ENCODE results near the gene COL12A1. TPM values are rescaled to one million over a fixed set of nuclear protein-coding genes. Genes with fewer than 3 reads are reported as not detected.

The COL12A1 gene
- total and polyA plus RNA-seq, 9 of the 15 experiments (the other 6 are each of a cell fraction or from before 2014, with no cell fraction given), result 0.11 TPM; not detected in 8

GRCh38 chr6:75213112-75213511 is 7.3 kb upstream of the COL12A1 start (continued):
- TF ChIP-seq MEF2A (IDR thresholded peaks at IDR 0.05; ENCODE audit: control insufficient read depth, low read depth, low read length) (no peak), PRDM10 (IDR thresholded peaks at IDR 0.05; ENCODE audit: partially characterized antibody) (no peak)

GRCh38 chr6:75211920-75212590 is 6.2 kb upstream of the COL12A1 start:
- no peaks in the 10 kb centered on the region for H3K9me1 ChIP-seq (ENCODE audit: control insufficient read depth, insufficient read depth, low read length)
- ChIA-PET POLR2A (interaction anchor here (1.0 kb wide), 1 partner anchor 13 kb away, joined by 3 read pairs; no protein-coding TSS in a partner anchor), CTCF (ENCODE audit: low intra/inter-chr PET ratio) (interaction anchor here (0.9 kb wide), 1 partner anchor 1473 kb away, joined by 5 read pairs; no protein-coding TSS in a partner anchor)
- intact Hi-C loops (cut with micrococcal nuclease) (loop anchor here (5.0 kb wide), 1 partner anchor 1120 kb away; no protein-coding TSS in a partner anchor), in situ Hi-C loops (cut with MboI) (loop anchor here (5.0 kb wide), 1 partner anchor 1475 kb away; no protein-coding TSS in a partner anchor)
- ATAC-seq (no peak), DNase-seq (ENCODE audit: extremely low read depth in 1 of 4, low spot score in 3 of 4) (no peak), FAIRE-seq (no peak)
- H2AFZ ChIP-seq (ENCODE audit: low read depth, low read length), result no peak overlapping the region
- H3K27me3 ChIP-seq (ENCODE audit: control insufficient read depth in 2 of 2, insufficient read depth in 2 of 2, low read length in 2 of 2), result peaks cover 8 to 13% of the 10 kb centered on the region in 2 experiments; a peak in 4 of 5 replicates
- no peaks in the 10 kb centered on the region for H3K36me3 ChIP-seq (ENCODE audit: control insufficient read depth, insufficient read depth, low read length)
- no peaks in the 10 kb centered on the region for H3K79me2 ChIP-seq (ENCODE audit: control insufficient read depth, insufficient read depth, low read length)
- H3K4me3 ChIP-seq, result no peak overlapping the region
- 0 out of 5 replicates have a peak, but pooled peaks cover 0 to 3% of the 10 kb centered on the region in 2 experiments for H3K4me1 ChIP-seq (replicated peaks in 1 of 2; ENCODE audit: control insufficient read depth in 2 of 2, insufficient read depth in 2 of 2, low read length in 2 of 2)
- no peaks in the 10 kb centered on the region for H4K20me1 ChIP-seq (replicated peaks; ENCODE audit: control insufficient read depth, insufficient read depth, low read length)
- no peak overlapping the region for H3K4me2 ChIP-seq (ENCODE audit: insufficient read depth, low read length)
- H3K9me3 ChIP-seq (replicated peaks; ENCODE audit: control insufficient read depth, insufficient read depth, low read depth, low read length), result no peaks in the 10 kb centered on the region
- H3K27ac ChIP-seq (ENCODE audit: extremely low read depth, low read depth, low read length), result no peak overlapping the region
- no peak overlapping the region for H3K9ac ChIP-seq (ENCODE audit: insufficient read depth in 1 of 2, low read depth in 2 of 2, low read length in 2 of 2)
- no TSS peak for BruUV-seq (replicated peaks)
- 0% methylated on average over 3 of the region's 3 CpGs for WGBS (ENCODE audit: insufficient coverage, low coverage, missing lambda C conversion rate)
- TF ChIP-seq NFE2 (IDR thresholded peaks at IDR 0.05; ENCODE audit: low read depth) (no peak), ZNF511 (CRISPR knock-in tag; IDR thresholded peaks at IDR 0.05) (no peak), ZBTB9 (CRISPR knock-in tag; IDR thresholded peaks at IDR 0.05) (no peak), ZKSCAN3 (CRISPR knock-in tag; IDR thresholded peaks at IDR 0.05) (no peak), MCM2 (IDR thresholded peaks at IDR 0.05; ENCODE audit: low read depth) (no peak), BCLAF1 (IDR thresholded peaks at IDR 0.05; ENCODE audit: borderline replicate concordance in 1 of 2, control insufficient read depth in 1 of 2, low read depth in 2 of 2, low read length in 1 of 2) (no peak), NRF1 (conservative IDR thresholded peaks at IDR 0.05 in 1 of 2, IDR thresholded peaks at IDR 0.05 in 1 of 2) (no peak), CGGBP1 (CRISPR knock-in tag; IDR thresholded peaks at IDR 0.05) (no peak)

Measured in K562 (cell line).